GM12891 (cell line): ENCODE measurements around the gene PUS3.

ENCODE experiments used
- POLR2A ChIP-seq: IDR thresholded peaks from 2 replicates; pipeline ENCODE4 v1.6.1; 2011; ENCODE audit warnings: low read depth, low read length, control low read depth
- POLR2AphosphoS5 ChIP-seq: IDR thresholded peaks from 2 replicates; pipeline ENCODE4 v1.6.1; 2011; ENCODE audit warnings: low read depth, low read length, control low read depth

DNA sequence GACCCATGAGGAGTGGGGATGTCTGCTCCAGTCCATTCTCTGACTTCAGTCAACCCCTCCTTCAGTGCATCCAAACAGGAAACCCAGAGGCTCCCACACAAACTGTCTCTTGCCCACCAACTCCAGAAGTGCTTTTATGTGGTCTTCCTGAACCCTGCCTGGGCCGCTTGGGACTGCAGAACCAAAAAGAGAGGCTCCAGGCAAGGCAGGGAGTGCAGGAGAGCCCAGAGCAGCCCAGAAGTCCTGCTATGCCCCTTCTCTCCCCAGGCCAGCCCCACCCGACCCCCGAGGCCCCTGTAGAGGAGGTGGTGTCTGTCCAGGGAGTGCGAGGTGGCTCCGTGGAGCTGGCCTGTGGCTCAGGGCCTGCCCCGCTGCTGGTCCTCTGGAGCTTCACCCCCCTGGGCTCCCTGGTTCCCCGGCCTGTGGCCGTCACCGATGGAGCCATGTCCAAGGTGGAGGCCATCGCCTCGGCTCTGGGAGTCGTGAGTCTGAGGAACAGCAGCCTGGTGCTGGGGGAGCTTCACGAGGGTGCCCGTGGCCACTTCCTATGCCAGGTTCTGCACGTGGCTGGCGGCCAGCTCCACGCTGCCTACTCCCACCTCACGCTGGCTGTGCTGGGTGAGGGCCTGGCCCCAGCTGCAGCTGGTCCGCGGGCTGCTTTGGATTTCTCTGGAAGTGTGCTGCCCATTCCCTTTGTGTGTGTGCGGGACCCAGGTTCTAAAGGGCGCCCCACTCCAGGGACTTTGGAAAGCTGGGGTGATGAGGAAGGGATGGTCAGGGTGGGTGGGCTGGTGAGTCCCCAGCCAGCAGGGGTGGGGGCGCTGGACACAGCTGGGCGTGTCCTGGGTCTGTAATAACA lies 44.6 kb upstream of the PUS3 start:
- no peak for TF ChIP-seq POLR2A
- no peak for TF ChIP-seq POLR2AphosphoS5
